NCI-H1694 (cell line): ENCODE results near the gene AKIP1.
"Not testable (repeated sequence)": the region's sequence is repeated elsewhere in the genome, so short reads cannot be mapped to it uniquely, and the experiment has no call there.

ENCODE experiments used
- DNase-seq: peaks from one replicate; lab custom pipeline; 2025; lab: John Stamatoyannopoulos, UW

AKIP1 gene

GRCh38 chr11:8911029-8911823 lies at the start of gene AKIP1:
Gene AKIP1, plus strand, starts transcription at chr11:8911189. Its CDS starts 261 bp downstream, at chr11:8911450.
- peak; percentile 94 for DNase-seq

GRCh38 chr11:8863838-8864237 lies 47.2 kb upstream of the AKIP1 start:
- no peak for DNase-seq

- no peak for DNase-seq
Observed at GRCh38 chr11:8865304-8865703, 45.7 kb upstream of the AKIP1 start.

- DNase-seq = no peak
Observed at GRCh38 chr11:8867035-8867434, 44.0 kb upstream of the AKIP1 start.

- no peak for DNase-seq
Observed at GRCh38 chr11:8867931-8868631, 42.9 kb upstream of the AKIP1 start.

- DNase-seq = no peak
Observed at GRCh38 chr11:8870411-8871170, 40.4 kb upstream of the AKIP1 start.

GRCh38 chr11:8871171-8871775 lies 39.7 kb upstream of the AKIP1 start:
- DNase-seq = peak; percentile 38

GRCh38 chr11:8871962-8872361 lies 39.0 kb upstream of the AKIP1 start:
- DNase-seq = no peak

- no peak for DNase-seq
Observed at GRCh38 chr11:8873741-8874405, 37.1 kb upstream of the AKIP1 start.

- DNase-seq = no peak
Observed at GRCh38 chr11:8878771-8879170, 32.2 kb upstream of the AKIP1 start.

- DNase-seq = not testable (repeated sequence)
Observed at GRCh38 chr11:8881585-8881984, 29.4 kb upstream of the AKIP1 start.

GRCh38 chr11:8886322-8886721 lies 24.7 kb upstream of the AKIP1 start:
- no peak for DNase-seq

- DNase-seq = not testable (repeated sequence)
Observed at GRCh38 chr11:8891185-8891584, 19.8 kb upstream of the AKIP1 start.

GRCh38 chr11:8899119-8899753 lies 11.8 kb upstream of the AKIP1 start:
- no peak for DNase-seq

- no peak for DNase-seq
Observed at GRCh38 chr11:8905528-8906165, 5.3 kb upstream of the AKIP1 start.

GRCh38 chr11:8907116-8907515 lies 3.9 kb upstream of the AKIP1 start:
- DNase-seq = no peak

- DNase-seq = no peak
Observed at GRCh38 chr11:8908099-8908498, 2.9 kb upstream of the AKIP1 start.

- DNase-seq = no peak
Observed at GRCh38 chr11:8910649-8911026, 351 bp upstream of the AKIP1 start.

GRCh38 chr11:8913961-8914660 lies 3.1 kb downstream of the AKIP1 start:
- DNase-seq = peak; percentile 13

GRCh38 chr11:8914661-8915018 lies 3.7 kb downstream of the AKIP1 start:
- DNase-seq = no peak
